GM18499 (cell line): ENCODE measurements around the gene DNAJB7.
A peak's percentile ranks its signal among the peaks of the same experiment; 100 is the strongest.
"Not testable (repeated sequence)": the region's sequence is repeated elsewhere in the genome, so short reads cannot be mapped to it uniquely, and the experiment has no call there.

Source experiments
- ATAC-seq: cut with Tn5 transposase; IDR thresholded peaks from one replicate; pipeline ENCODE4 v1.9.1; 2021; ENCODE audit warnings: moderate number of reproducible peaks; ENCODE audit not compliant: insufficient read depth, unreplicated experiment

DNAJB7 gene

GRCh38 chr22:40862013-40862412 lies at the start of gene DNAJB7:
TSS of gene DNAJB7 (minus strand) at chr22:40862113. CDS start at chr22:40861994, 119 bp downstream.
- ATAC-seq, result no peak

DNA sequence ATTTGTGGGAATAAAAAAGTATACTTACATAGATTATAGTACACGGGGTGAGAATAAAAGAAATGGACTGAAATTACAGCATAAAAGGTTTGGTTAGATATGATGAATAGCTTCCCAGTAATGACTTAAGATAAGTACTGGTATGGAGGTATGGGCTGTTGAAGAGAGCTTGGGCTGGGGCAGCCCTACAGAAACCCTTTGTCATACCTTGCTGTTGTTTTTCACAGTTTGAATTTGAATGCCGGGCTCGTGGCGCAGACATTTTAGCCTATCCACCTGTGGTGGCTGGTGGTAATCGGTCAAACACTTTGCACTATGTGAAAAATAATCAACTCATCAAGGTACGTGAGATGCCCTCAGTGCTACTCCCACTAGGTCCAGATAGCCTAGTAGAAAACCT lies 47.0 kb upstream of the DNAJB7 start:
- ATAC-seq, result no peak

- no peak for ATAC-seq
These were observed 42.2 kb upstream of the DNAJB7 start for GRCh38 chr22:40904101-40904500.

- no peak for ATAC-seq
These were observed 37.0 kb upstream of the DNAJB7 start for GRCh38 chr22:40898850-40899357.

- no peak for ATAC-seq
These were observed 32.5 kb upstream of the DNAJB7 start for GRCh38 chr22:40894417-40894816.

- ATAC-seq, result no peak
These were observed 29.0 kb upstream of the DNAJB7 start for GRCh38 chr22:40890881-40891280.

- ATAC-seq, result no peak
These were observed 27.2 kb upstream of the DNAJB7 start for GRCh38 chr22:40889116-40889515.

- ATAC-seq, result no peak
These were observed 17.0 kb upstream of the DNAJB7 start for GRCh38 chr22:40878922-40879321.

DNA sequence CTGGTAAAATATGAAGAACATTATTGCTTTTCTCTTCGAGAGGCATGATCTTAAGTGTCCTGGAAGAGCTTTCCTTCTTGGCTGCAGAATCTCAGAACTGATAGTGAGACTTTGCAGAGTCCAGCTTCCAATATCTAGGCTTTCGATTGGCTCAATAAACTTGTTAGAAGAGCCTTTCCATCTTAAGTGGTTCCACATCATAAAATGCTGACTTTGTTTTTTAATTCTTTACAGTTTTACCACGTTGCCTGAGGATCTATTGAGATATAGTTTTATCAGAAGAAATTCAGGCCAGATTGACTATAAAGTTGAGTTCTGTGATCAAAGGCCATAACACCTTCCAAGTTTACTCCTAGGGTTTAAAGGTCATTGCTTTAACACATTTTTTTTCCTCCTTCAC lies 15.6 kb upstream of the DNAJB7 start:
- ATAC-seq, result no peak

DNA sequence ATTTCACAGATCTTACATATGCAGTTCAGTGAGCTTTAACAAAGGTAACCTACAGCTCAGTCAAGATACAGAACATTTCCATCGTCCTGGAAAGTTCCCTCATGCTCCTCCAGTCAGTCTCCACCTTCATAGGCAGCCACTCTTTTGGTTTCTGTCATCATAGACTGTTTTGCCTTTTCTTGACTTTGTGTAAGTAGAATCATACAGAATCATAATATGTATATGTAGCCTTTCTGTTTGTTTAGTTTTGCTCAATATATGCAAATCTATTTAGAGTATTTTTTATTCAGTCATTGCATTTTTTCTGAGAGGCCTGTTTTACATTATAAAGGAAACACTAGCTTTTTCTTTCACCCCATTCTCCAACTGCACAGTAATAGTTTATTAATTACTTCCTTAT lies 15.0 kb upstream of the DNAJB7 start:
- no peak for ATAC-seq

DNA sequence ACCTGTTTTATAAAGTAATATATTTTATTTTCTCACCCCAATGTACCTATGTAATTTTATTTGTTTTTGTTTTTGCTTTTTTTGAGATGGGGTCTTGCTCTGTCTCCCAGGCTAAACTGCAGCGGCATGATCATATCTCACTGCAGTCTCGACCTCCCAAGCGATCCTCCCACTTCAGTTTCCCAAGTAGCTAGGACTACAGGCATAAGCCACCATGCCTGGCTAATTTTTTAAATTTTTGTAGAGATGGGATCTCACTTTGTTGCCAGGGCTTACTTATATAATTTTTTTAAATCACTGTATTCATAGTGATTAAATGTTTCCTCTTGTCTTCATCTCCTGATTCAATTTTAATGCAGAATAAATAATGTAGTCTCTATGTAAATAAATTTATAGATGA lies 13.2 kb upstream of the DNAJB7 start:
- no peak for ATAC-seq

DNA sequence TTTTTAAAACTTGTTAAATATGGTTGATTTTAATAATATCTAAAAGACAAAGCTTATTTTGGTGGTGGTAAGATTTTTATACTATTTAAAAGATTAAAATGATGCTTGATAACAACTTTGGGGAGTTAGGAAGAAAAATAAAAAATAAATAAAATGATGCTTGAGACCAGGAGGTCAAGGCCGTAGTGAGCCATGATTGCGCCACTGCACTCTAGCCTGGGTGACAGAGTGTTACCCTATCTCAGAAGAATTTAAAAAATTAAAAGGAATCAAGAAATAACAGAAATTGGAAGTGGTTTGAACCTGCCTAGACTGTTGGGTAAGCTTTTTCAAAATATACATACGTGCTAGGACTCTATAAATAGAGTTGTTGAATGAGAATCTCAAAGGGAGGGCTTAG lies 12.1 kb upstream of the DNAJB7 start:
- no peak for ATAC-seq

- not testable (repeated sequence) for ATAC-seq
These were observed 6.5 kb upstream of the DNAJB7 start for GRCh38 chr22:40868379-40868778.

DNA sequence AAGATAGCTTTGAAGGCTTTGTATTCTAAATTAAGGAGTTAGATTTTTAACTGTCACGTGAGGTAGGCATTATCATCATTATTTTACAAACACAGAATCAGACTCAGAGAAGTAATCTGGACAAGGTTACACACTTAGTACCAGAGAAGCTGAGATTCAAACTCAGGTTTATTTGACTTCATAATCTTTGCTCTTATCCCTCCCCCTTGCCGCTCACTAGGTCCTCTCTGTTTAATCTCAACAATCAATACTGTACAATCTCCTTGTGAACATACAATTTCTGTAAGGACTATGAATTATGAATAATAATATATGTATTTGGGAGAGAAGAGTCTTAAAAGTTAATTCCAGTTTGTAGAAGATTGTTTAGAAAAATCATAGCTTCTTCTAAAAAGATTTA lies 5.2 kb upstream of the DNAJB7 start:
- ATAC-seq, result no peak

DNA sequence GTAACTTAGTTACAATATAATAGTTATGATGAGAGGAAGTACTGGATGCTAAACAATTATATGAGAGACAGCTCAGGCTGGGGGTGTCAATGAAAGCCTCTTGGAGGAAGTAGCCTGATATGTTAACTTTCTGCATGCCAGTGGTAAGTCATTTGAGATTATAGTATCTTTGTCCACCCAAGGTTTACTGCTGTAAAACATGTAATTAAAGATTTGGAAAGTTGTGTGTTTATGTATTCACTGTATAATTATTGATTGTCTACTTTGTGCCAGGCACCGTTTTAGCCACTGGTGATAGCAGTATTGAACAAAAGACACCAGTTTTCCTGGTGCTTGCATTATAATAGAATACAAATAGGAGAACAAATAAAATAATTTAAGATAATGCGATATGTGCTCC lies 624 bp upstream of the DNAJB7 start:
- no peak for ATAC-seq

- no peak for ATAC-seq
These were observed 4.5 kb downstream of the DNAJB7 start for GRCh38 chr22:40857309-40857855.

- peak; percentile 61 for ATAC-seq
These were observed 5.2 kb downstream of the DNAJB7 start, which contains the start of the genes ST13 and XPNPEP3 for GRCh38 chr22:40856513-40857308. TSS of gene ST13 (minus strand) at chr22:40856639. CDS start at chr22:40856540, 99 bp downstream. TSS of gene XPNPEP3 (plus strand) at chr22:40857148. CDS start at chr22:40857182, 34 bp downstream.

GRCh38 chr22:40855979-40856512 lies 5.9 kb downstream of the DNAJB7 start:
- ATAC-seq, result no peak

GRCh38 chr22:40855071-40855978 lies 6.6 kb downstream of the DNAJB7 start:
- no peak for ATAC-seq

- no peak for ATAC-seq
These were observed 8.0 kb downstream of the DNAJB7 start for GRCh38 chr22:40853961-40854360.
